HG03558 (cell line): ENCODE measurements around the gene KLHL17.

Experiments used
- ATAC-seq: cut with Tn5 transposase; IDR thresholded peaks from one replicate; pipeline ENCODE4 v1.9.1; 2021; ENCODE audit warnings: moderate number of reproducible peaks; ENCODE audit not compliant: unreplicated experiment; ENCODE audit errors: extremely low read depth

KLHL17 gene

DNA sequence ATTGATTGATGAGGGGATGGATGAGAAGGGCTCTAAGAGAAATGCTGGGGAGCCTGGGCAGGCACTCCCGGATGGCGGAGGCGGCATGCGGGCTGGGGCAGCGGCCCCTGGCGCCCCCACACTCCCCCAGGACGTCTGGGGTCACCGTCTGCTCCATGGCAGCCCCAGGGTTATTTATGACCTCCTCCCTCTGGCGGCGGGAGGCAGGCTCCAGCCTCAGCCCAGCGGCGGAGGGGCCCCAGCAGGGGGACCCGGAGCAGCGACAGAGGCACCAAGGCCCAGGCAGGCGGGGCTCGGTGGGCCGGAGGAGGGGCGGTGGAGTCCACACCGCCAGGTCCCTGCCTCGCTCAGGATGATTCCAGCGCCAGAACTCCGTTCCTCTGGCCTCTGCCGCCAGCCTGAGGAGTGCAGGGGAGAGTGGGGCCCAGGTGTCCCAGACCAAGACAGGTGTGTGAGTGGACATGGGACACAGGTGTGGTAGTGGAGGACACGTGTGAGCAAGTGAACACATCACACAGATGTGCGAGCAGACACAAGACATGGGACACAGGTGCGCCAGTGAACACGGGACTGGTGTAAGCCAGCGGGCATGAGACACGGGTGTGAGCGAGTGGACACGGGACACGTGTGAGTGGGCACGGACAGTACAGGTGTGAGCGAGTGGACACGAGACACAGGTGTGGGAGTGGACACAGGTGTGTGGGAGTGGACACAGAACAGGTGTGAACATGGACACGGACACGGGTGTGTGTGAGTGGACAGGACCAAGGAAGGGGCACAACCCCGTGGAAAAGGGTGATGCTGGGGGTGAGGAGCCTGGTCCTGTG, 39.2 kb upstream of the KLHL17 start:
- no peak for ATAC-seq

- ATAC-seq: no peak
Observed at GRCh38 chr1:923131-923990, 37.0 kb upstream of the KLHL17 start, which contains the start of gene SAMD11. SAMD11 (plus strand) TSS chr1:923923; CDS start chr1:924432, 509 bp downstream.

- no peak for ATAC-seq
Observed at GRCh38 chr1:923991-924655, 36.3 kb upstream of the KLHL17 start.

GRCh38 chr1:924656-925560, 35.5 kb upstream of the KLHL17 start:
- ATAC-seq: no peak

GRCh38 chr1:925561-926421, 34.6 kb upstream of the KLHL17 start:
- ATAC-seq: no peak

DNA sequence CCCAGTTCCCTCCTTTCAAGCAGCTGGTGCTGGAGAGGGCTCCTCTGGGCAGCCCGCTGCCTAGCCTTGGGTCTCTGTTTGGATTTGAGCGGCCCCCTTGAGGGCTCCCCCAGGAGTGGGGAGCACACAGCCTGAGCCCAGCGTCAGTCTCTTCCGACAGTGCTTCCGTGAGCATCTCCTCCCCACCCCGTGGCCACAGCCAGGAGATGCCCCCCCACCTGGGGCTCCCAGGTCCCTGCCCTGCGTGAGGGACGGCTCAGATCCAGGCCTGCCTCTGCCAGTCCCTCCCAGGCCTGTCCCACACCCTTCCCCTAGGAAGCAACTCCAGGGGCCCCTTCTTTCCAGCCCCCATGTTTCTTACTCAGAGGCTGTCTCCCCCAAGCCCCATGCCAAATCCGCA, 33.1 kb upstream of the KLHL17 start:
- ATAC-seq: no peak

- no peak for ATAC-seq
Observed at GRCh38 chr1:927748-928147, 32.6 kb upstream of the KLHL17 start.

DNA sequence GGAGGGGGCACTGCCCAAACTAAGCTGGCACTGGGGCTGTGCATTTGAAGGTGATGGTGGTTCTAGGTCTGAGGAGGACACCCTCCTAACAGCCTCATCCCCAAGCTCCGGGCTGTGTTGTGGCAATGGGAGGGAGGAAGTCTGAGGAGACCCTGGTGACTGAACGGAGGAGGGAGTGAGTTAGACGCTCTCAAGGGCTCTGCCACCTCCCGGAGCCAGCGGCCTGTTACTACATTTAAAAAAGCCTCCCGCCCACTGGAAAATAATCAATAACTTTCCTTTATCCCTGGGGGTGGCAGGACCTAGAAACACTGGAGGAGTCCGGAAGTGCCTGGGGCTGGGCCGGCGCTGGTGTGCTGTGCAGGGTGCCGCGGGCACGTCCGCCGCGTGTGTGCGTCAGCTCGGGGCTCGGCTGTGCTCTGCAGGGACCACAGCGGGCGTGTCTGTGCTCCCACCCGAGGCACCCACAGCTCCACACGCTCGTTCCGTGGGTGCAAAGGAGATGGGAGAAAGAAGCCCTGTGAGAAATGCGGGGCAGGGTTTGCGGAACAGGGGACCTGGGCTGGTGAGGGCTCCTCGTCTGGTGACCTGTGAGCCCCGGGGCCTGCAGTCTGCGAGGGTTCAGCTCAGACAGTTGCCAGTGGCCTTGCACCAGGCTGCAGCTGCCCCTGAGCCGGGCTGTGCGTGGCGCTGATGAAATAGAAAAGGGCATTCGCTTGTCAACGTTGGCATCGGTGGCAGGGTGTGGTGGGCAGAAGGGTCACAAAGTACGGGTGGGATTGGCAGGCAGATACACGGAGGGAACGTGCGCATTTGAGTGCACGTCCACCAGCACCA, 31.3 kb upstream of the KLHL17 start:
- ATAC-seq: no peak

GRCh38 chr1:929712-930632, 30.4 kb upstream of the KLHL17 start:
- ATAC-seq: no peak

GRCh38 chr1:930633-931138, 29.7 kb upstream of the KLHL17 start:
- ATAC-seq: no peak

DNA sequence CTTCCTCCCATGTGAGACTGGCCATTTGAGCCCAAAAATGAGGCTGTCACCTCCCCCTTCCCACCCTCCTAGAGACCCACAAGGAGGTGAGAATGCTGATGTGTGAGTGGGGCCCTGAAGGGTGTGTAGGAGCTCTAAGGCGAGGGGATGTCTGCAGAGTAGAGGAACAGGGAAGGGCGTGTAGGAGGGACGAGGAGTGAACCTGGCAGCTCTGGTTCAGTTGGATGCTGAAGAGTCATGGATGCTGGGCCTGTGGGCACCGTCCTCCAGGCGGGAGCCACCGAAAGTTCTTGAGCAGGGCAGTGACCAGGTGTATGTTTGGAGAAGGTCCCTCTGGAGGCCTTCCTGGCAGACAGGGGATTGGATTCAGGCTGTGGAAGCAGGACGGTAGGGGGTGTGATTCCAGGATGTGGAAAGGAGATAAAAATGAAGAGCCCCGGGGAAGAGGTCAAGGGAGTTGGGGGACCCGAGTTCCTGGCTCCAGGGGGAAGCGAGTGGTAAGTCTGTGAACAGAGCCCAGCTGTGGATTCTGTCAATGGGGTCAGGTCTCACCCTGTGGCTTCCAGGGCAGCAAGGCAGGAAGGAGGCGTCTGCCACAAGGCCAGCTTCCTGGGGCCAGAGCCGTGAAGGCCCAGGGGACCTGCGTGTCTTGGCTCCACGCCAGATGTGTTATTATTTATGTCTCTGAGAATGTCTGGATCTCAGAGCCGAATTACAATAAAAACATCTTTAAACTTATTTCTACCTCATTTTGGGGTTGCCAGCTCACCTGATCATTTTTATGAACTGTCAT, 28.8 kb upstream of the KLHL17 start:
- ATAC-seq: no peak

DNA sequence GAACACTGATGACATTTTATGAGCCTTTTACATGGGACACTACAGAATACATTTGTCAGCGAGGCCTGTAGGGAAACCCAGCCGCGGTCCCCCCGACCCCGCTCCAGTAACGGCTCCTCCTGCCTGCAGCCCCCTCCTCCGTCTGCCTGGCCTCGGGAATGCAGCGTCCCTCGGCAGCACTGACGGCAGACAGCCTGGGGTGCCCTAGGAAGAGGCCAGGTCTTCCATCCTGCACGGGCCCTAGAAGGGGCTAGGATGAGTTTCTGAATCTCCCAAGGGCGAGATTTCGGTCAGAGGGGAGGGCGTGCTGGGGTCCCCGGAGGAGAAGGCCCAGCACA, 28.2 kb upstream of the KLHL17 start:
- ATAC-seq: no peak

DNA sequence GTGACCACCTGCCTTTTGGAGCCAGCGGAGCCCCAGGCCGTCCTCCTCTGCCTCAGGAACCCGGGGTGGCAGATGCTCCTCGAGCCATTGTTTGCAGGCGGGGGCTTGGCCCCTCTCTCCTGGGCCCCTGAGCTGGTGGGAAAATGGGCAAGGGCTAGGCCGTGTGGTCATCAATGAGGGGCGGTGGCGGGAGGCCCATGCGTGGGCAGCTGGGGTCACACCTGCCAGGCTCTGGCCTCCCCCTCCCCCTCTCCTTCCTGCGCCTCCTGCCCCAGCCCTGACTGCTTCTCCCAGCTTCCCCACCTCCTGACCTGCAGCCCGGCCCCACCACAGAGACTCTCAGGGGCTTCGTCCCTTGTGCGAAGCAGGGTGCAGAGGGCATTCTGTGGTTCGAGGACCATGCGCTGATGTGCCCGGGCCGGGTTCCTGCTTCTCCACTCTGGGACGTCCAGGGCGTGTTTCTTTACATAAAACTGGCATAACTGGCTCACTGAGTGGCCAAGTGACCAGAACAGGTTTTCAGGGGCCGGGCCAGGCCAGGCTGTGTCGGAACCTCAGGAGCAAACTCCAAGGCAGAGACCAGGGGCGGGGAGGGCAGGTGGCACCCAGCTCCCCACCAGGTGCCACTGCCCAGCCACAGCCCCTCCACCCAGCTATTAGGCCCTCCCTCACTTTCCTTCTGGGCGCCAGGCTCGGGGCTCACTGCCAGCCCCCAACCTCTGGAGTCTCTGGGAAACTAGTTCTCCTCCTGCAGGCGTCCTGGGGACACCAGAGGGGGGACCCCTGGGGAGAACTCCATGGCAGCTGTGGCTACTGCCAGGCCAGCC, 27.4 kb upstream of the KLHL17 start:
- no peak for ATAC-seq

DNA sequence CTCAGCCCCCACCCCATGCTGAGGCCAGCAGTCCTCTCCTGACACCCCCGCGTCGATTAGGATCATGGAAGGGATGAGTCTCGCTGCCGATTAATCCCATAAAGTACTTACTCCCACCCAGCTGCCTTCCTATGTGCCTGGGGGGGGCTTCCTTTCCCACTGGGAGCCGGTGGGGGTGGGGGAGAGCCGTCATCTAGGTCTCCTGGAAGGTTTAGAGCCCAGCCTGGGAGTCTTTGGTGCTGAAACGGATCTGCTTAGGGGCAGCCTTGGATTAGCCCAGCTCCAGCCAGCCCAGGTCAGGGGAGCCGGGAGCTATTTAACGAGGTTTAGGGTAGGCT, 26.8 kb upstream of the KLHL17 start:
- no peak for ATAC-seq

- no peak for ATAC-seq
Observed at GRCh38 chr1:934991-935750, 25.2 kb upstream of the KLHL17 start.
